Measurements from ENCODE around the gene RYR3.

GRCh38 chr15:33293713-33294334, 16.9 kb upstream of the RYR3 start:
- TF ChIP-seq CTCF (conservative IDR thresholded peaks at IDR 0.05 in 1 of 2, IDR thresholded peaks at IDR 0.05 in 1 of 2; ENCODE audit: low read depth in 1 of 2, low read length in 2 of 2) (no peak), EZH2 (IDR thresholded peaks at IDR 0.05; ENCODE audit: low read length, missing control alignments) (no peak)
